HepG2 (cell line): ENCODE data around the gene GSK3A. TPM values are rescaled to one million over a fixed set of nuclear protein-coding genes. Genes with fewer than 3 reads are reported as not detected.

Experiments used
- GATAD2A ChIP-seq: IDR thresholded peaks from 2 replicates; pipeline ENCODE4 v1.6.1; 2016
- REXO4 ChIP-seq: sonication (generic); formaldehyde crosslinking; IDR thresholded peaks from 2 replicates; pipeline ENCODE4 v1.8.0; 2022; ENCODE audit warnings: missing genetic modification reagents, mild to moderate bottlenecking, borderline replicate concordance
- SOX6 ChIP-seq, 2 experiments: fragments of 450-650 bp in 1 of 2; sonication (generic) in 1 of 2; formaldehyde crosslinking in 1 of 2; IDR thresholded peaks; 2 replicates each; pipeline versions ENCODE4 v1.4.0 to v1.6.1; 2017 to 2020; ENCODE audit warnings: antibody characterized with exemption in 1 of 2, mild to moderate bottlenecking in 1 of 2, missing genetic modification reagents in 1 of 2
- XRCC5 ChIP-seq: fragments of 200-400 bp; formaldehyde crosslinking; optimal IDR thresholded peaks from 2 replicates; pipeline ENCODE3; 2017; ENCODE audit warnings: mild to moderate bottlenecking, low read length
- ZBTB7A ChIP-seq: sonication (generic); formaldehyde crosslinking; IDR thresholded peaks from 2 replicates; pipeline ENCODE4 v1.8.0; 2022; ENCODE audit warnings: mild to moderate bottlenecking, missing genetic modification reagents
- ZBTB7B ChIP-seq: sonication (generic); formaldehyde crosslinking; IDR thresholded peaks from 2 replicates; pipeline ENCODE4 v1.4.0; 2020; ENCODE audit warnings: missing genetic modification reagents
- polyA plus RNA-seq, 8 experiments: library from polyadenylated mRNA; depleted of rRNA in 3 of 8; stranded (reverse) in 7 of 8; unstranded in 1 of 8; fragments of >200 nt; fragmentation: Illumina TruSeq in 4 of 8; extraction: Trizol in 4 of 8; gene quantifications; 2 replicates each; pipeline versions ENCODE4 v1.2.1 to v1.2.3, GENCODE V29; 2011 to 2016; ENCODE audit warnings: low read depth in 4 of 8, missing spikeins in 1 of 8, mixed read lengths in 1 of 8; ENCODE audit not compliant: insufficient read depth in 1 of 8
- total RNA-seq, 5 experiments: library from RNA; depleted of rRNA; stranded (reverse); fragments of >200 nt; fragmentation: Illumina TruSeq; extraction: Trizol; gene quantifications; 2 replicates each; pipeline ENCODE4 v1.2.3, GENCODE V29; 2016; ENCODE audit warnings: low read depth in 1 of 5
- TF ChIP-seq, protein P1 (sequence below): sonication (generic); formaldehyde crosslinking; IDR thresholded peaks from 2 replicates; pipeline ENCODE4 v1.4.0; 2020; ENCODE audit warnings: missing genetic modification reagents
- TF ChIP-seq, protein P2 (sequence below), 2 experiments: sonication (generic) in 1 of 2; formaldehyde crosslinking in 1 of 2; IDR thresholded peaks; 2 replicates each; pipeline versions ENCODE4 v1.4.0 to v1.6.1; 2018 to 2020; ENCODE audit warnings: missing genetic modification reagents in 2 of 2, borderline replicate concordance in 1 of 2, low read depth in 1 of 2, mild to moderate bottlenecking in 1 of 2, missing biosample characterization in 1 of 2
- TF ChIP-seq, protein P3 (sequence below): sonication (generic); formaldehyde crosslinking; IDR thresholded peaks from 2 replicates; pipeline ENCODE4 v1.5.1; 2020; ENCODE audit warnings: mild to moderate bottlenecking, missing genetic modification reagents, moderate library complexity
- TF ChIP-seq, protein P4 (sequence below), 2 experiments: fragments of 450-650 bp in 1 of 2; sonication (generic) in 1 of 2; formaldehyde crosslinking in 1 of 2; IDR thresholded peaks; 2 replicates each; pipeline versions ENCODE4 v1.6.1 to v1.8.0; 2016 to 2022; ENCODE audit warnings: antibody characterized with exemption in 1 of 2, mild to moderate bottlenecking in 1 of 2, missing genetic modification reagents in 1 of 2

GSK3A gene
- total and polyA plus RNA-seq, 2 of the 13 experiments (the other 11 are each of a cell fraction or from before 2014, with no cell fraction given): 16.9 to 52.5 TPM

DNA sequence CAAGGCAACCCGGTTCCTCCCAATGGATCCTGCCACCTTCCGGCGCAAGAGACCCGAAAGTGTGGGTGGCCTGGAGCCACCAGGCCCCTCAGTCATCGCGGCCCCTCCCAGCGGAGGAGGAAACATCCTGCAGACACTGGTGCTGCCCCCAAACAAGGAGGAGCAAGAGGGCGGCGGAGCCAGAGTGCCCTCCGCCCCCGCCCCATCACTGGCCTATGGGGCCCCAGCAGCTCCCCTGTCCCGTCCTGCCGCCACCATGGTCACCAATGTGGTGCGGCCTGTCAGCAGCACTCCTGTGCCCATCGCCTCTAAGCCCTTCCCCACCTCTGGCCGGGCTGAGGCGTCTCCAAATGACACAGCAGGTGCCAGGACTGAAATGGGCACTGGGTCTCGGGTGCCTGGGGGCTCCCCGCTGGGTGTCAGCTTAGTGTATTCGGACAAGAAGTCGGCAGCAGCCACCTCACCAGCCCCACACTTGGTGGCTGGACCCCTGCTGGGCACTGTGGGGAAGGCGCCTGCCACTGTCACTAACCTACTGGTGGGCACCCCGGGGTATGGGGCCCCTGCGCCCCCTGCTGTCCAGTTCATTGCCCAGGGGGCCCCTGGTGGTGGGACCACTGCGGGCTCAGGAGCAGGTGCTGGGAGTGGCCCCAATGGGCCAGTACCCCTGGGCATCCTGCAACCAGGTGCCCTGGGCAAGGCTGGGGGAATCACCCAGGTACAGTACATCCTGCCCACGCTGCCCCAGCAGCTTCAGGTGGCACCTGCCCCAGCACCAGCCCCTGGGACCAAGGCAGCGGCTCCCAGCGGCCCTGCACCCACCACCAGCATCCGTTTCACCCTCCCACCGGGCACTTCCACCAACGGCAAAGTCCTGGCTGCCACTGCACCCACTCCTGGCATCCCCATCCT lies 48.4 kb upstream of the GSK3A start (continued):
- TF ChIP-seq, protein P1, sequence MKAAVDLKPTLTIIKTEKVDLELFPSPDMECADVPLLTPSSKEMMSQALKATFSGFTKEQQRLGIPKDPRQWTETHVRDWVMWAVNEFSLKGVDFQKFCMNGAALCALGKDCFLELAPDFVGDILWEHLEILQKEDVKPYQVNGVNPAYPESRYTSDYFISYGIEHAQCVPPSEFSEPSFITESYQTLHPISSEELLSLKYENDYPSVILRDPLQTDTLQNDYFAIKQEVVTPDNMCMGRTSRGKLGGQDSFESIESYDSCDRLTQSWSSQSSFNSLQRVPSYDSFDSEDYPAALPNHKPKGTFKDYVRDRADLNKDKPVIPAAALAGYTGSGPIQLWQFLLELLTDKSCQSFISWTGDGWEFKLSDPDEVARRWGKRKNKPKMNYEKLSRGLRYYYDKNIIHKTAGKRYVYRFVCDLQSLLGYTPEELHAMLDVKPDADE (CRISPR knock-in tag): no peak
- TF ChIP-seq ZBTB7B (peak; percentile 86), SOX6 (IDR thresholded peaks at IDR 0.05) (no peak), SOX6 (CRISPR knock-in tag; IDR thresholded peaks at IDR 0.05) (0 out of 2 replicates have a peak, but pooled peaks have one; percentile 9), XRCC5 (peak; percentile 86), GATAD2A (peak; percentile 32; the same call in 1 of the 2 replicates), REXO4 (CRISPR knock-in tag) (no peak), ZBTB7A (CRISPR knock-in tag) (peak; percentile 25; the same call in 1 of the 2 replicates)
- TF ChIP-seq, protein P2, sequence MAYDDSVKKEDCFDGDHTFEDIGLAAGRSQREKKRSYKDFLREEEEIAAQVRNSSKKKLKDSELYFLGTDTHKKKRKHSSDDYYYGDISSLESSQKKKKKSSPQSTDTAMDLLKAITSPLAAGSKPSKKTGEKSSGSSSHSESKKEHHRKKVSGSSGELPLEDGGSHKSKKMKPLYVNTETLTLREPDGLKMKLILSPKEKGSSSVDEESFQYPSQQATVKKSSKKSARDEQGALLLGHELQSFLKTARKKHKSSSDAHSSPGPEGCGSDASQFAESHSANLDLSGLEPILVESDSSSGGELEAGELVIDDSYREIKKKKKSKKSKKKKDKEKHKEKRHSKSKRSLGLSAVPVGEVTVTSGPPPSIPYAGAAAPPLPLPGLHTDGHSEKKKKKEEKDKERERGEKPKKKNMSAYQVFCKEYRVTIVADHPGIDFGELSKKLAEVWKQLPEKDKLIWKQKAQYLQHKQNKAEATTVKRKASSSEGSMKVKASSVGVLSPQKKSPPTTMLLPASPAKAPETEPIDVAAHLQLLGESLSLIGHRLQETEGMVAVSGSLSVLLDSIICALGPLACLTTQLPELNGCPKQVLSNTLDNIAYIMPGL (CRISPR knock-in tag; IDR thresholded peaks at IDR 0.05; ENCODE audit: borderline replicate concordance in 1 of 2, low read depth in 1 of 2): peak; percentile 43 to 51; a peak in 2 of 4 replicates
- TF ChIP-seq, protein P3, sequence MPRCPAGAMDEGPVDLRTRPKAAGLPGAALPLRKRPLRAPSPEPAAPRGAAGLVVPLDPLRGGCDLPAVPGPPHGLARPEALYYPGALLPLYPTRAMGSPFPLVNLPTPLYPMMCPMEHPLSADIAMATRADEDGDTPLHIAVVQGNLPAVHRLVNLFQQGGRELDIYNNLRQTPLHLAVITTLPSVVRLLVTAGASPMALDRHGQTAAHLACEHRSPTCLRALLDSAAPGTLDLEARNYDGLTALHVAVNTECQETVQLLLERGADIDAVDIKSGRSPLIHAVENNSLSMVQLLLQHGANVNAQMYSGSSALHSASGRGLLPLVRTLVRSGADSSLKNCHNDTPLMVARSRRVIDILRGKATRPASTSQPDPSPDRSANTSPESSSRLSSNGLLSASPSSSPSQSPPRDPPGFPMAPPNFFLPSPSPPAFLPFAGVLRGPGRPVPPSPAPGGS: no peak
- TF ChIP-seq, protein P4, sequence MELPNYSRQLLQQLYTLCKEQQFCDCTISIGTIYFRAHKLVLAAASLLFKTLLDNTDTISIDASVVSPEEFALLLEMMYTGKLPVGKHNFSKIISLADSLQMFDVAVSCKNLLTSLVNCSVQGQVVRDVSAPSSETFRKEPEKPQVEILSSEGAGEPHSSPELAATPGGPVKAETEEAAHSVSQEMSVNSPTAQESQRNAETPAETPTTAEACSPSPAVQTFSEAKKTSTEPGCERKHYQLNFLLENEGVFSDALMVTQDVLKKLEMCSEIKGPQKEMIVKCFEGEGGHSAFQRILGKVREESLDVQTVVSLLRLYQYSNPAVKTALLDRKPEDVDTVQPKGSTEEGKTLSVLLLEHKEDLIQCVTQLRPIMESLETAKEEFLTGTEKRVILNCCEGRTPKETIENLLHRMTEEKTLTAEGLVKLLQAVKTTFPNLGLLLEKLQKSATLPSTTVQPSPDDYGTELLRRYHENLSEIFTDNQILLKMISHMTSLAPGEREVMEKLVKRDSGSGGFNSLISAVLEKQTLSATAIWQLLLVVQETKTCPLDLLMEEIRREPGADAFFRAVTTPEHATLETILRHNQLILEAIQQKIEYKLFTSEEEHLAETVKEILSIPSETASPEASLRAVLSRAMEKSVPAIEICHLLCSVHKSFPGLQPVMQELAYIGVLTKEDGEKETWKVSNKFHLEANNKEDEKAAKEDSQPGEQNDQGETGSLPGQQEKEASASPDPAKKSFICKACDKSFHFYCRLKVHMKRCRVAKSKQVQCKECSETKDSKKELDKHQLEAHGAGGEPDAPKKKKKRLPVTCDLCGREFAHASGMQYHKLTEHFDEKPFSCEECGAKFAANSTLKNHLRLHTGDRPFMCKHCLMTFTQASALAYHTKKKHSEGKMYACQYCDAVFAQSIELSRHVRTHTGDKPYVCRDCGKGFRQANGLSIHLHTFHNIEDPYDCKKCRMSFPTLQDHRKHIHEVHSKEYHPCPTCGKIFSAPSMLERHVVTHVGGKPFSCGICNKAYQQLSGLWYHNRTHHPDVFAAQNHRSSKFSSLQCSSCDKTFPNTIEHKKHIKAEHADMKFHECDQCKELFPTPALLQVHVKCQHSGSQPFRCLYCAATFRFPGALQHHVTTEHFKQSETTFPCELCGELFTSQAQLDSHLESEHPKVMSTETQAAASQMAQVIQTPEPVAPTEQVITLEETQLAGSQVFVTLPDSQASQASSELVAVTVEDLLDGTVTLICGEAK (IDR thresholded peaks at IDR 0.05): no peak
- TF ChIP-seq, protein P4 (CRISPR knock-in tag; IDR thresholded peaks at IDR 0.05): no peak
